Hindlimb muscle (tissue), 1 donor: Measurements from ENCODE around the gene FSD1L. TPM values are rescaled to one million over a fixed set of nuclear protein-coding genes. Genes with fewer than 3 reads are reported as not detected.
"Not testable (repeated sequence)": the region's sequence is repeated elsewhere in the genome, so short reads cannot be mapped to it uniquely, and the experiment has no call there.

Experiments used
- DNase-seq: peaks from one replicate; pipeline ENCODE4 v3.0.0-alpha.2; 2013
- polyA plus RNA-seq: library from polyadenylated mRNA; unstranded; fragments of 120-200 nt; gene quantifications from one replicate; pipeline ENCODE4 v1.2.1, GENCODE V29; 2013; ENCODE audit not compliant: insufficient read length

Gene FSD1L
- polyA plus RNA-seq, 1 donor, result 18.1 TPM

DNA sequence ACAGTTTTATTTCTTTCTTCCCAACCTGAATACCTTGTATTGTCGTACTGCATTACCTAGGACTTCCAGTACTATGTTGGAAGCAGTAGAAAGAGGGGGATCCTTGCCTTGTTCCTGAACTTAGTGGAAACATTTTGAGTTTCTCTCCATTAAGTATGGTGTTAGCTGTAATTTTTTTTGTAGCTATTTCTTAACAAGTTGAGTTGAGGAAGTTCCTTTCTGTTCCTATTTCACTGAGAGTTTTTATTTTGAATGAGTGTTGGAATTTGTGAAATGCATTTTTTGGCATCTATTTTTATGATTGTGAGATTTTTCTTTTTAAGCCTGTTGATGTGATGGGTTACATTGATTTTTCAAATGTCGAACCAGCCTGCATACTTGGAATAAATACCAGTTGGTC is 49.0 kb downstream of the FSD1L start:
- DNase-seq, result no peak

GRCh38 chr9:105497704-105498103 is 49.9 kb downstream of the FSD1L start:
- DNase-seq, result no peak

- DNase-seq, result no peak
Measured at GRCh38 chr9:105500108-105500766, 52.4 kb downstream of the FSD1L start.

DNA sequence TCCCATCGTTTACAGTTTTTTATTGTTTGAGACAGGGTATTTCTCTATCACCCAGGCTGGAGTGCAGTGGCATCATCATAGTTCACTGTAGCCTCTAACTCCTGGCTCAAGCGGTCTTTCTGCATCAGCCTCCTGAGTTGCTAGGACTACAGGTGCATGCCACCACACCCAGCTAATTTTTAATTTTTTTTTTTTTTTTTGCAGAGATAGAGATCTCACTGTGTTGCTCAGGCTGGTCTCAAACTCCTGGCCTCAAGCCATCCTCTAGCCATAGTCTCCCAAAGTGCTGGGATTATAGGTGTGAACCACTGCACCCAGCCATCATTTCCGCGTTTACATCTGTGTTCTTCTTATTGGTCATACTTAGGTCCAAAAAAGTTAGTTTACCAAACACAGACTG is 53.6 kb downstream of the FSD1L start:
- DNase-seq, result no peak

DNA sequence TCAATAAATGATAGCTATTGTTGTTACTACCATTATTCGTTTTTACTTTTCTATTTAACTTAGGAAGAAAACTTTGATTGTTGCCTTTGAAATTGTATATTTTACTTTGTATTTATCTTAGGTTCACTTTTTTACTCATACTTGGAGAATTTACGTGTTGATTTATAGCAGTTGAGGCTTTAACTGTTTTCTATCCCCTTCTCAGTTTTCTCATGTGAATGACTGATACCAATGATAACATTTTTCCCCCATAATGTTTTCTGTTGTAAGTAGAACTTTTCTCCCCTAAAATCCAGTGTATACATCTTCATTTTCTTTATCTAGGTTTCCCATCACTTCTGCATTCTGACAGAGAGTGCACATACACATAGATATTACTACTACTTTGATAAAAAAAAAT is 54.4 kb downstream of the FSD1L start:
- DNase-seq, result no peak

DNA sequence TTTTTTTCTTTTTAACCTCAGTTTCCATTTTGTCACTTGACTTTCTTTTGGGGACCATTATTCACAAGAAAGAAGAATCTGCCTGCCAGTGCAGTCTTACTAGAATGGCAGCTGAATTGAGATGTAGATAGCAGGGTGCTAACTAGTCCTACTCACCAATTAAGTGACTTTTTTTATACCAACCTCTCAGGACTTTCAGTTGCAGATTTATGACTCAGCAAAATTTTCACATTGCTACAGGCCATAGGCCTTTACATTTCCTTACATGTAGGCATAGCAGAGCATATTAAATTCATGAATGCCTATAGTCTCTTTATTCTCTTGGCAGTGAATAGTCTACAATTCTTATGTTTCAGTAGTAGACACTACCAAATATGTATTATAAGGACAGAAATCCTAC is 56.0 kb downstream of the FSD1L start:
- no peak for DNase-seq

GRCh38 chr9:105507096-105507790 is 59.4 kb downstream of the FSD1L start:
- no peak for DNase-seq

- DNase-seq, result no peak
Measured at GRCh38 chr9:105508530-105508929, 60.7 kb downstream of the FSD1L start.

DNA sequence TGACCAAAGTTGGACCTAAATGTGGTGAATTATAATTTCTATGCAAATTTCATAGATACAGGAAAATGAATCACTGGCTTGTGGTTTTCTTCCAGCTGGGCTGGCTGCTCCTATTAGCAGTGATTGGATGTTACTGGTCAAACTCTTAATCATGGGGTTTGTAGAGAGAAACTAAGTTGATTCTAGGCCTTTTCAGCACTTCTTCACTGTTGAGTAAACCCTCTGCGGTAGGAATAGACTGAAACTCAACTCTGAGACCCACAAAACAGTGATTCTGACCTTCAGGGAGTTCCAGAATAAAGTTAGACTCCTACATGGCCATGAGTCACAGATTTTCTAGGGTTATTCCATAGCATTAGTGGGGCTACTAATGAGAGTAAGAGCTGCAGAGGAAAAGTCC is 62.2 kb downstream of the FSD1L start:
- DNase-seq, result no peak

DNA sequence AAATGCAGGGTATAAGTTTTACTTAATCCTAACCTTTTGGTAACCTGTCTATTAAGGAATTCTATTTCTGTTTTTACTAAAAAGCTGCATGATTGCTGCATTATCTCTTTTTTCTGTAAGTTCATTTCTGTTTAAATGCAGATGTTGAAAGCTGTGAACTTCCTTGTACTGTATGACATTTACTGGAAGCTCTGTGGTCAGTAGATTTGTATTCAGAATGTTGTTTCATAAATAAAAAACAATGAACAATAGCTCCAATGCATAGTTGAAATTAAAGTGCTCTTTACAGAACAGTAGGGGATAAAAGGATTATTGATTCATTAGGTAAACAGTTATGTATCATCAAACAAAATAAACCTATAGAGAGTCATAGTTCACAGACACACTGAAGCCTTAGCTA is 63.6 kb downstream of the FSD1L start:
- DNase-seq, result no peak

GRCh38 chr9:105515811-105516413 is 68.1 kb downstream of the FSD1L start:
- no peak for DNase-seq

GRCh38 chr9:105519710-105520369 is 72.0 kb downstream of the FSD1L start:
- DNase-seq, result not testable (repeated sequence)

GRCh38 chr9:105520992-105521391 is 73.2 kb downstream of the FSD1L start:
- not testable (repeated sequence) for DNase-seq

DNA sequence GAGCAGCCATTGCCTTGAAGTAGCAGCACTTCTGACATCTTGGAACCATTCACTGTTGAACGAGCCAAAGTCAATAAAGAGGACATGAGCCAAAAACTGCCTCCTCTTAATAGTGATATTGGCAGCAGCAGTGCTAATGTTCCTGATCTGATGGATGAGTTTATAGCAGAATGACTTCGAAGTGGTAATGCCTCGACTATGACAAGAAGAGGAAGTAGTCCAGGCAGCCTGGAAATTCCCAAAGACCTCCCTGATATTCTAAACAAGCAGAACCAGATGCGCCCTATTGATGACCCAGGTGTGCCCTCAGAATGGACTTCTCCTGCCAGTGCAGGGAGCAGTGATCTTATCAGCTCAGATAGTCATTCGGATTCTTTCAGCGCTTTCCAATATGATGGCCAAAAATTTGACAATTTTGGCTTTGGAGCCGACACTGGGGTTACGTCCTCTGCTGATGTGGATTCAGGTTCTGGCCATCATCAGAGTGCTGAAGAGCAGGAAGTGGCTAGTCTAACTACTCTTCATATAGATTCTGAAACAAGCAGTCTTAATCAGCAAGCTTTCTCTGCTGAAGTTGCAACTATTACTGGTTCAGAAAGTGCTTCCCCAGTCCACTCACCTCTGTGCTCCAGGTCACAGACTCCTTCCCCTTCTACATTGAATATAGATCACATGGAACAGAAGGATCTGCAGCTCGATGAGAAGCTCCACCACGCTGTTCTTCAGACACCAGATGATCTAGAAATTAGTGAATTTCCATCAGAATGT is 75.0 kb downstream of the FSD1L start:
- DNase-seq, result not testable (repeated sequence)

- DNase-seq, result no peak
Measured at GRCh38 chr9:105531530-105531929, 83.7 kb downstream of the FSD1L start.

- DNase-seq, result no peak
Measured at GRCh38 chr9:105535920-105536668, 88.3 kb downstream of the FSD1L start.

DNA sequence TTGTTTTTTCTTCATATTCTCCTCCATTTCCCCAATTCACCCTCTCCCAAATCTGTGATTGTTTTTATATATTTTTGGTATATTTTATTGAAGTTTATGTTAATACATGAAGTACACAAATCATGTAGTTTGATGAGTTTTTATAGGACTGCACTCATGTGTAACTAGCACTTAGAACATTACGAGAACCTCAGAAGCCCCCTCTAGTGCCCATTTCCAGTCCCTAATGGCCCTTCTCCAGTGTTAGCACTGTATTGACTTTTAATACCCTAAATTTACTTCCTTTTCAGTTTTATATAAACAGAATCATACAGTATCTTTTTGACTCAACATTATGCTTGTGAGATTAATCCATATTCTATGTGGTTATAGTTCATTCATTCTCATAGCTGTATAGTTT is 91.6 kb downstream of the FSD1L start:
- no peak for DNase-seq

DNA sequence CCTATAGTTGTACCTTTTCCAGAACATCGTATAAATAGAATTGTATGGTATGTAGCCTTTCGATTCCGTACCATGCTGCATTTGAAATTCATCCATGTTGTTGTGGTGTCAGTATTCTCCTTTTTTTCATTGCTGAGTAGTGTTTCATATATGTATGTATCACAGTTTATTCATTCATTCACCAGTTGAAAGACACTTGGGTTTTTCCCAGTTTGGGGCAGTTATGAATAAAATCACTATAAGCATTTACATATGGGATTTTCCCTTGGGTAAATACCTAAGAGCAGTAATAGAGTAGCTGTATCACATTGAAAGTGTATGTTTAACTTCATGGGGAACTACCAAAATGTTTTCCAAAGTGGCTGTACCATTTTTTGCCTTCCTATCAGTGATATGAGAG is 94.0 kb downstream of the FSD1L start:
- DNase-seq, result no peak

- DNase-seq, result no peak
Measured at GRCh38 chr9:105554042-105554441, 106.2 kb downstream of the FSD1L start.

GRCh38 chr9:105557804-105558610 is 110.2 kb downstream of the FSD1L start, which contains the start of gene FKTN:
Gene FKTN, plus strand, starts transcription at chr9:105558131. Its CDS starts 16,902 bp downstream, at chr9:105575033.
- DNase-seq, result peak; percentile 86

GRCh38 chr9:105572455-105572854 is 124.6 kb downstream of the FSD1L start:
- no peak for DNase-seq
